Activated CD8-positive, alpha-beta T cell treated with anti-CD3 and anti-CD28 coated beads for 36 hours (primary cell): Measurements from ENCODE around the gene TMEM132A. TPM values are rescaled to one million over a fixed set of nuclear protein-coding genes. Genes with fewer than 3 reads are reported as not detected.

Experiments
- ATAC-seq: fragments of 200-7000 bp; cut with Tn5 transposase; one replicate; pipeline ENCODE4 v1.10.0; 2021; ENCODE audit warnings: mild to moderate bottlenecking, moderate library complexity
- CTCF ChIA-PET: fragments of 350-600 bp; sonication (Branson Sonifier 250); formaldehyde crosslinking; loops from one replicate; lab custom pipeline; 2021; ENCODE audit warnings: antibody characterized with exemption; lab: Charles Lee
- POLR2A ChIA-PET: fragments of 350-600 bp; sonication (Branson Sonifier 250); formaldehyde crosslinking; loops from one replicate; lab custom pipeline; 2021; ENCODE audit warnings: antibody characterized with exemption; lab: Charles Lee
- DNase-seq: peaks from one replicate; pipeline ENCODE4 v3.0.0-alpha.2; 2020
- H3K27ac Mint-ChIP-seq: one replicate; pipeline ENCODE4 v1.8.0; 2021; ENCODE audit warnings: mild to moderate bottlenecking, mixed read lengths
- H3K27me3 Mint-ChIP-seq: one replicate; pipeline ENCODE4 v1.8.0; 2021; ENCODE audit warnings: mixed read lengths
- H3K36me3 Mint-ChIP-seq: one replicate; pipeline ENCODE4 v1.8.0; 2021; ENCODE audit warnings: low read depth, mixed read lengths
- H3K4me1 Mint-ChIP-seq: one replicate; pipeline ENCODE4 v1.8.0; 2021; ENCODE audit warnings: low read depth, mixed read lengths
- H3K4me3 Mint-ChIP-seq: one replicate; pipeline ENCODE4 v1.8.0; 2021; ENCODE audit warnings: mild to moderate bottlenecking, moderate library complexity, mixed read lengths
- H3K9me3 Mint-ChIP-seq: one replicate; pipeline ENCODE4 v1.8.0; 2021; ENCODE audit warnings: mixed read lengths
- CTCF ChIP-seq: fragments of 200-600 bp; IDR thresholded peaks from one replicate; pipeline ENCODE4 v1.8.0; 2022; ENCODE audit warnings: antibody characterized with exemption, mild to moderate bottlenecking
- intact Hi-C: fragments of 100-400 bp; cut with micrococcal nuclease; formaldehyde crosslinking; loops from one replicate; pipeline ENCODE4 v1.10.0; 2022
- total RNA-seq, 2 experiments: library from RNA; stranded (reverse); gene quantifications; one replicate each; pipeline ENCODE4 v1.2.3, GENCODE V29; 2021

Gene TMEM132A
- total RNA-seq, 2 experiments from 2014 or later, result 1.1 to 1.3 TPM

GRCh38 chr11:60985991-60986915 is 62.0 kb downstream of the TMEM132A start:
- ATAC-seq, result peak; percentile 84
- DNase-seq, result peak; percentile 98
- ChIA-PET CTCF (interaction anchor here (0.9 to 1.8 kb wide), 9 partner anchors 9 to 350 kb away, joined by 3 to 6 read pairs (median 3); partner anchors contain the start of gene CD5), POLR2A (interaction anchor here (0.7 to 5.1 kb wide), 23 partner anchors 7 to 133 kb away, joined by 3 to 23 read pairs (median 6); partner anchors contain the start of gene CD5)
- Mint-ChIP-seq H3K27ac (peak overlapping the region; percentile 98), H3K36me3 (peaks cover 72% of the 10 kb centered on the region), H3K27me3 (no peaks in the 10 kb centered on the region), H3K4me1 (peaks cover 94% of the 10 kb centered on the region), H3K4me3 (peak overlapping the region; percentile 64), H3K9me3 (no peaks in the 10 kb centered on the region)
- intact Hi-C loops, result loop anchor here (2.0 to 5.0 kb wide), 3 partner anchors 36 to 126 kb away; no protein-coding TSS in a partner anchor
- no peak for TF ChIP-seq CTCF

Other genes starting within 250 kb of the TMEM132A start
- gene MS4A8, start 224.8 kb upstream of the TMEM132A start, total RNA-seq, result not detected
- not detected for gene MS4A18, start 199.7 kb upstream of the TMEM132A start, total RNA-seq
- gene MS4A15, start 167.6 kb upstream of the TMEM132A start, total RNA-seq, result not detected
- gene MS4A10, start 139.1 kb upstream of the TMEM132A start, total RNA-seq, result not detected
- gene CCDC86, start 82.3 kb upstream of the TMEM132A start, total RNA-seq, result 10 to 100 TPM; 48.1 to 51.4 TPM
- under 1 TPM; 0.23 to 0.38 TPM for gene PTGDR2, start 68.5 kb upstream of the TMEM132A start, total RNA-seq
- not detected for gene ZP1, start 56.9 kb upstream of the TMEM132A start, total RNA-seq
- gene PRPF19, start 17.9 kb upstream of the TMEM132A start, total RNA-seq, result 100 to 1,000 TPM; 142 to 150 TPM
- 100 to 1,000 TPM in 1 of 2 experiments, 10 to 100 TPM in 1; 93.2 to 101 TPM for gene TMEM109, start 10.3 kb upstream of the TMEM132A start, total RNA-seq
- gene SLC15A3, start 27.7 kb downstream of the TMEM132A start, total RNA-seq, result 1 to 10 TPM; 3.9 to 4.7 TPM
- gene CD6, start 47.2 kb downstream of the TMEM132A start, total RNA-seq, result 100 to 1,000 TPM; 196 to 201 TPM
- 100 to 1,000 TPM; 214 to 215 TPM for gene CD5, start 178.0 kb downstream of the TMEM132A start, total RNA-seq
- gene VPS37C, start 237.0 kb downstream of the TMEM132A start, total RNA-seq, result 1 to 10 TPM; 6.6 to 7.2 TPM